Esophagus squamous epithelium (tissue), 4 donors: ENCODE data around the gene SH2D1B.

Source experiments
- POLR2A ChIP-seq, 4 donors: fragments of 450-650 bp; IDR thresholded peaks; one replicate each; pipeline ENCODE4 v1.6.1; 2017; ENCODE audit warnings: antibody characterized with exemption in 4 of 4, mild to moderate bottlenecking in 4 of 4, moderate library complexity in 3 of 4
- TF ChIP-seq, protein P1 (sequence below), 6 experiments: fragments of 450-650 bp in 4 of 6; fragments of 200-600 bp in 2 of 6; sonication (generic) in 2 of 6; IDR thresholded peaks; one replicate each; pipeline ENCODE4 v1.5.1; 2016 to 2019; ENCODE audit warnings: antibody characterized with exemption in 6 of 6, mild to moderate bottlenecking in 4 of 6, moderate library complexity in 4 of 6

DNA sequence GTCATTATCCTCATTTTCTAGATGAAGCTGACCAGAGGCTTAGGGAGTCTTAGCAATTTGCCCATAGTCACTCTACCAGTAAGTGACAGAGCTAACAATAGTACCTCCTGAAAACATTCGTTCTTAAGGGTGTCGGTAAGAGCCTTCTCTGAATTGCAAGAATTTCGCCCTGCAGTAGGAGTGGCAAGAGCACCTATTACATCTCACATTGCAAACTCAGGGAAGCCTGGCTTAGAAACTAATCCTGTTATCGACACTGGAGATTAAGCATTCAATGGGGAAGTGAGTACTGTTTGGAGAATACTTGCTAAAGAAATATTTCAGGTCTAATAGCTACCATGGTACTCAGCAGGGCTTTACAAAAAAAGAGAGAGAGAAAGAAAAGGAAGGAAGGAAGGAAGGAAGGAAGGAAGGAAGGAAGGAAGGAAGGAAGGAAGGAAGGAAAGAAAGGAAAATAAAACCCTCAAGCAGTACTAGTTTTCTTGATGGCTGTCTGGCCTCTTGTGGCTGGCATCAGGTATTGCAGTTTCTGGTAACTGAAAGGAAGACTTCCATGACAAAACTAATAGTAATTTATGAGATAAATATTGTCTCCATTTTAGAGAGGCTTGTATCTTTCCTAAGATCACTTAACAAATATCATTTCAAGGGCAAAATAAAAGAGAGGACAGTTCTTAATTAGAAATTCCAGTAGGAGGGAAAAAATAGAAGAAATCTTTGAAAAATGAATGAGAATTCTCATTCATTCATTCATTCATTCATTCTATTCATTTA, 20.0 kb downstream of the SH2D1B start:
- no peak for TF ChIP-seq POLR2A (IDR thresholded peaks at IDR 0.05)
- TF ChIP-seq, protein P1, sequence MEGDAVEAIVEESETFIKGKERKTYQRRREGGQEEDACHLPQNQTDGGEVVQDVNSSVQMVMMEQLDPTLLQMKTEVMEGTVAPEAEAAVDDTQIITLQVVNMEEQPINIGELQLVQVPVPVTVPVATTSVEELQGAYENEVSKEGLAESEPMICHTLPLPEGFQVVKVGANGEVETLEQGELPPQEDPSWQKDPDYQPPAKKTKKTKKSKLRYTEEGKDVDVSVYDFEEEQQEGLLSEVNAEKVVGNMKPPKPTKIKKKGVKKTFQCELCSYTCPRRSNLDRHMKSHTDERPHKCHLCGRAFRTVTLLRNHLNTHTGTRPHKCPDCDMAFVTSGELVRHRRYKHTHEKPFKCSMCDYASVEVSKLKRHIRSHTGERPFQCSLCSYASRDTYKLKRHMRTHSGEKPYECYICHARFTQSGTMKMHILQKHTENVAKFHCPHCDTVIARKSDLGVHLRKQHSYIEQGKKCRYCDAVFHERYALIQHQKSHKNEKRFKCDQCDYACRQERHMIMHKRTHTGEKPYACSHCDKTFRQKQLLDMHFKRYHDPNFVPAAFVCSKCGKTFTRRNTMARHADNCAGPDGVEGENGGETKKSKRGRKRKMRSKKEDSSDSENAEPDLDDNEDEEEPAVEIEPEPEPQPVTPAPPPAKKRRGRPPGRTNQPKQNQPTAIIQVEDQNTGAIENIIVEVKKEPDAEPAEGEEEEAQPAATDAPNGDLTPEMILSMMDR (IDR thresholded peaks at IDR 0.05) = peak; percentile 60 to 89 (median 78)
